Measurements from ENCODE around the gene ZBTB34.

The ZBTB34 gene

GRCh38 chr9:126876531-126876930 lies 16.1 kb downstream of the ZBTB34 start:
- DNase-seq (ENCODE audit: low read depth, low spot score), result no peak

DNA sequence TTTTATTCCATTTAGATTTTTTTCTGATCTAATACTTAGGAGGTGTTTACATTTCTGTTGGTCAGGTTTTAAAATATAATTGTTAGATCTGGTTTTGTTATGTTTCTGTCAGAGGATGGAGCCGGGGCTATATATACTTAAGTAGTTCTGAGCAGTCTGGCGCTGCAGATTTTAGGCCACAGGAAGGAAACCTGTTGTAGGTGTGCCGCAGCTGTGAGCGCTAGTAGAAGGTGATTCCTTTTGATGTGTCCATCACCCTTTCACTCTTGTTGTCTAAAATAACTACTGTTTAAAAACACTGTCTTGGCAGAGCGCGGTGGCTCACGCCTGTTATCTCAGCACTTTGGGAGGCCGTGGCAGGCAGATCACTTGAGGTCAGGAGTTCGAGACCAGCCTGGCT lies 17.0 kb downstream of the ZBTB34 start:
- no peak for DNase-seq (ENCODE audit: low read depth, low spot score)

- no peak for DNase-seq (ENCODE audit: low read depth, low spot score)
Measured at GRCh38 chr9:126879288-126879687, 18.8 kb downstream of the ZBTB34 start.

DNA sequence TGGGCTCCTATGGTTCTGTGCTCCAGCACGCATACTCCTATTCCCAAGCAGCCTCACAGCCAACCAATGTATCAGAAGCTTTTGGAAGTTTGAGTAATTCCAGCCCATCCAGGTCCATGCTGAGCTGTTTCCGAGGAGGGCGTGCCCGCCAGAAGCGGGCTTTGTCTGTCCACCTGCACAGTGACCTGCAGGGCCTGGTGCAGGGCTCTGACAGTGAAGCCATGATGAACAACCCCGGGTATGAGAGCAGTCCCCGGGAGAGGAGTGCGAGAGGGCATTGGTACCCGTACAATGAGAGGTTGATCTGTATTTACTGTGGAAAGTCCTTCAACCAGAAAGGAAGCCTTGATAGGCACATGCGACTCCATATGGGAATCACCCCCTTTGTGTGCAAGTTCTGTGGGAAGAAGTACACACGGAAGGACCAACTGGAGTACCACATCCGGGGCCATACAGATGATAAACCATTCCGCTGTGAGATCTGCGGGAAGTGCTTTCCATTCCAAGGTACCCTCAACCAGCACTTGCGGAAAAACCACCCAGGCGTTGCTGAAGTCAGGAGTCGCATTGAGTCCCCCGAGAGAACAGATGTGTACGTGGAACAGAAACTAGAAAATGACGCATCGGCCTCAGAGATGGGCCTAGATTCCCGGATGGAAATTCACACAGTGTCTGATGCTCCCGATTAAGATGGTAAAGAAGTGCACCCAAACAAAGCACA lies 19.9 kb downstream of the ZBTB34 start:
- DNase-seq (ENCODE audit: low read depth, low spot score), result no peak

GRCh38 chr9:126880947-126881332 lies 20.5 kb downstream of the ZBTB34 start:
- DNase-seq (ENCODE audit: low read depth, low spot score), result no peak

GRCh38 chr9:126882746-126883145 lies 22.3 kb downstream of the ZBTB34 start:
- DNase-seq (ENCODE audit: low read depth, low spot score), result no peak

DNA sequence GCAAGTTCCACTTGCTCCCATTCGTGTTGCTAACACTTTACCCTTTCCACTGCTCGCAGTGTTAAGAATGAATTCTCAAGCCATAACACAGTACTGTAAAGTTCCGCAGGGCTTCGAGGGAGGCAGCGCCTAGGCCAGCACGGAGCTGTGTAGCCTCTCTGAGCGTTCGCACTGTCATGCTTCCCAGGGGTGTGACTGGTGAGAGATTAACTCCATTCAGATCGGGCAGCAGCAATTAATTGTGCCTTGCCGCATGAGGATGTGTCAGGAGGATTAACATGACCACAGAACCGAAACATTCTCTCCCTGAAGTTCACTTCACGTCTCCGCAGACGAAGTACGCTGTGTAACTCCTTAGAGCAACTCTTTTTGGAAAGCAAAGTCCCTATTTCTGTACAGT lies 23.2 kb downstream of the ZBTB34 start:
- DNase-seq (ENCODE audit: low read depth, low spot score), result peak; percentile 58

DNA sequence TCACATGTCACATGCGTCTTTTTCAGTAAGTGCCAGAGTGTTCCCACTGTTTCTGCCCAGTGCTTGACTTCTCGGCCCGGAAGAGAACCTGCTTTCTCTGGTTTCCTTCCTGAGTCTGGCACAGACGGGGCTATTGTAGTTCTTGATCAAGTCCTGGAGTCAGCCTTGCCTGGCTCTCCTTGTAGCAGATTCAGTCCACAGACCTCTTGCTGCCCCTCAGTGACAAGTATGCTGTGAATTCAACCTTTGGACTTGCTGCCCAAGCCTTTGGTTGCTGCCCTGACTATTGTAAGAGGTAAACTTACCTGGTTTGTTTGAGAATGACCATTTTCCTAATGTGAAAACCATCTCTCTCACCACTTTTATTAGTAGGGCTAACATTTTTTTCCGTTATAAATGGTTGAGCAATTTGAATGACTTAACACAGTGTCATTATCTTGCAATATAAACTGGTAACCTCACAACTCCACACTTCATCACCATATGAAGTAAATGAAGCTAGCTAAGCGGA lies 24.7 kb downstream of the ZBTB34 start:
- no peak for DNase-seq (ENCODE audit: low read depth, low spot score)

- no peak for DNase-seq (ENCODE audit: low read depth, low spot score)
Measured at GRCh38 chr9:126886034-126886822, 25.8 kb downstream of the ZBTB34 start.

- DNase-seq (ENCODE audit: low read depth, low spot score), result no peak
Measured at GRCh38 chr9:126886897-126887296, 26.5 kb downstream of the ZBTB34 start.

DNA sequence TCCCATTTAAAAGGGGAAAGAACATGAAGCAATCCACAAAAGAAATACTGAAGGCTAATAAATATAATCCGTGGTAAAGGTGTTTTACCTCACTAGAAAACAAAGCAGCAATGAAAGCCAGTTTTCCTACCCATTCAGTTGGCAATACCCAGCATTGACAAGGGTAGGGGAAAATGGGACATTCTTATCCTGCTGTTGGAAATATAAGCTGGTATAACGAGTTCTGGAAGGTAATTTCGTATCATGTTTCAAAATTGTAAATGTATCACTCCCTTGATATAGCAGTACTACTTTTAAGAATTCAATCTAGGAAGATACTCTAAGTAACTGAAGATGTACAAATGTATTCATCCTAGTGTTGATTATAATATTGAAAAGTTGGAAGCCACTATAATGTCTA lies 31.2 kb downstream of the ZBTB34 start:
- no peak for DNase-seq (ENCODE audit: low read depth, low spot score)

- no peak for DNase-seq (ENCODE audit: low read depth, low spot score)
Measured at GRCh38 chr9:126893079-126893478, 32.6 kb downstream of the ZBTB34 start.

GRCh38 chr9:126894052-126894603 lies 33.7 kb downstream of the ZBTB34 start:
- no peak for DNase-seq (ENCODE audit: low read depth, low spot score)

DNA sequence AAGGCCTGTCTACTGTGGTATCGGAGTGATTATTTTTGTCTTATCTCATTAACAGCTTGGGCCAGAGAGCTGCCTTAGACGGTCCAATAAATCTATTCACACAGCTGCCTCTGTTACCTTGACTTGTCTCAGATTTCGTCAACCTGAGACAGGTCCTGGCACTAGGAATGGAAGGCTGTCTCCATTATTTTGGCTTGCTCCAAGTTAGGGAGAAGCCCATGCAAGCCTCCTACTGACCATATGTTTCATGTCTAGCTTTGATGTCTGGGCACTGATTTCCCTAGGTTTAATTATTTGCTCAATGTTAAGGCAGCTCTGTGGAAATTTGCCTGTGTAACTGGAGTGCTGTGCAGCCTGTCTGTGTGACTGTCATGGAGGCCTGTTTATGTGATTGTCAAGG lies 41.8 kb downstream of the ZBTB34 start:
- DNase-seq (ENCODE audit: low read depth, low spot score), result no peak

DNA sequence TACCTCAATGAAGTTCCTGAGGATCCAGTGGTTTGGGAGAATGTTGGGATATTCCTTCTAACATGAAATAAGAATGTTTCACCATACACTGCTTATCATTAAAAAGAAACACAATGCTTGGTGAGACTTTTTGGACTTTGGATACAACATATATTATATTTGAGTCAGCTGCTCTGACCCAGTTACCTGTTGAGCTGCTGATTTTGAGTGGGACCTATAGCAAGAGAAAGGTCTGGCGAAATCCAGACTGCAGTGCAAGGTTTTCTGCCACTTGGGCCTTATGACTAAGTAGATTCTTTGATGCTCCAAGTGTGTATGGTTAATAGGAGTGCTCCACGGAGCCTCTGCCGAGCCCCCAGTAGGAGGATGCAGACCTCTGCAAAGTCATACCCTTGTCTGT lies 44.1 kb downstream of the ZBTB34 start:
- no peak for DNase-seq (ENCODE audit: low read depth, low spot score)

DNA sequence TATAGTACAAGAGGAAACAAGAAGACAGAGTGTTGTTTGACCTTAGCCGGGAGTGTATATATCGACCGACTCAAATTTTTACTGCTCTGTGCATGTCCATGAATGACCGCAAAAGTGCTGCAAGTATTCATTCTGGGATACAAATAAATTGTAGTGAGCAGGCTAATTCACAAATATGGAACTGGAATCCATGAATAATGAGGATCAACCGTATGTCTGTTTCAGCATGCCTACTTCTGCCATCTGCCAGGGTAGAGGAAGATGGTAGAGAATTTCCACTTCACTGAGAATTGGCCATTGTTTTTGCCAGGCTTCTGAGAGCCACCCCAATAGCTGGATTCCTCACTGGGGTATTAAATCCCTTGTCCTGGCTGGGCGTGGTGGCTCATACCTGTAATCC lies 45.7 kb downstream of the ZBTB34 start:
- no peak for DNase-seq (ENCODE audit: low read depth, low spot score)

- no peak for DNase-seq (ENCODE audit: low read depth, low spot score)
Measured at GRCh38 chr9:126907058-126907457, 46.6 kb downstream of the ZBTB34 start.

GRCh38 chr9:126914458-126915280 lies 54.2 kb downstream of the ZBTB34 start, which contains the start of gene RALGPS1:
RALGPS1 (plus strand) TSS chr9:126914782; CDS start chr9:126962290, 47,508 bp downstream.
- DNase-seq (ENCODE audit: low read depth, low spot score), result peak; percentile 98

DNA sequence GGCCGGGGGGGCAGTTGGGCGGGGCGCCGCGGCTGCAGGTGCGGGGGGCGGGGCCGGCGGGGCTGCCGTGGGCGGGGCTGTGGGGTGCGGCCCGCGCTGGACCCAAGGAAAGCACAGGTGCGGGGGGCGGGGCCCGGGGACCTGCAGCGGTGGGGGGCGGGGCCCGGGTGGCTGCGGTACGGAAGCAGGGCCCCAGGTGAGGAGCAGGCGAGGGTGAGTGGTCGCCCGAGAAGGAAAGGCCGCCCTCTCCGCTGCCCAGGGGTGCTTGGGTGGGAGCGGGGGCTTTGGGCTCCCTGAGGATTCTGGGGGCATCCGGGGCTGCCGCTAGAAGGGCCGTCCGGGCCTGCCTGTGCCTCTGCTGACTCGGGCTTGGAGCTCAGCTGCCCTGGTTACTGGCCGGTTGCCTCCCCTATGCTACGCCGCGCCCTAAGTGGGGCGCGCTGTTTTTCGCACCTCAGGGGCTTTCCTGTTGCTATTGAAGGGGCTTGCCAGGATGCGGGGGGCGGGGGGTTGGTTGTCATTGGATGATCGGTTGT lies 54.9 kb downstream of the ZBTB34 start:
- peak; percentile 4 for DNase-seq (ENCODE audit: low read depth, low spot score)

DNA sequence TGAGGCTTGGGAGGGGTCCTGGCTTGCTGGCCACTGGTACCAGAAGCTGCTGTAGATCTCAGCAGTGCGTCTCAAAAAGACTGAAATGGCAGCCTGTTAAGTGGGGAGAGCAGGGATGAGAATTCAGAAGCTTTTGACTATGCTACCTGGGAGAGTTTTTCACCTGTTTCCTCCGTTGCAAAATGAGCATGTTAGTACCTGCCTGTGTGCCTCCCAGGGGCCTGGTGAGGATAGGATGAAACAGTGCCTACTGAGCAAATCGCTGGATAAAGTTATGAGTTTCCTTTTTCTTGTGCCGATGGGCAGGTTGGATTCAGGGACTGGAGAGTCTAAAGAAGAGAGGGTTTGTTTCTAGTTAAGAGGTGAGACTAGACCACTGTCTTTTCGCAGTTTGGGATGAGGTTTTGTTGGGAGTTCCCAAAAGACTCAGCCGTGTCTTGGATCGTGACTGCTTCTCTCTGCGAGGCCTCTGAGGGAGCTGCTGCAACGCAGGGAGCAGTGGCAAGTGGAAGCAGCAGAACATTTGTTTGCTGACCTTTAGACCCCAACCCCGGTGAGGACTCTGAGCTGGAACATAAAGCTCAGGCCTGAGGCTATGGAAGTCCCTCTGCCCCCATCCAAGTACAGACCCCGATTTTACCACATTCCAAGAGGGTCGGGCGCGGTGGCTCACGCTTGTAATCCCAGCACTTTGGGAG lies 55.6 kb downstream of the ZBTB34 start:
- DNase-seq (ENCODE audit: low read depth, low spot score), result no peak

- no peak for DNase-seq (ENCODE audit: low read depth, low spot score)
Measured at GRCh38 chr9:126916909-126917308, 56.5 kb downstream of the ZBTB34 start.
